ENCODE measurements around the gene RSAD2.
"Not testable (repeated sequence)": the region's sequence is repeated elsewhere in the genome, so short reads cannot be mapped to it uniquely, and the experiment has no call there.

Gene RSAD2

DNA sequence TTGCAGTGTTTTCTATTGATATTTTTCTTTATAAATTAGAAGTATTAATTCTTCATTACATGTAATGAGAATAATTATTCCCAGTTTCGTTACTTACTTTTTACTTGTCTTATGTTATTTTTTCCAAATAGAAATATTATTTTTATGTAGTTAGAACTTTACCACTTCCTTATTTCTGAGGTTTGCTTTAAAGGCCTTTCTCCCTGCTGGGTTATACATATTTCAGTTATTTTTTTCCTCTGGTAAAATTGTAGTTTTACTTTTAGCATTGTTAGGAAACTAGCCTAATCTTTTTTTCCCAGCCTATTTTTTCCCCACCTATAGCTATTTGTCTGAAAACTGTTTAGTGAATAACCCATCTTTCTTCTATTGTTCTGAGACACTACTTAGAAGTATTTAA, 56.8 kb downstream of the RSAD2 start:
- H2AFZ ChIP-seq (ENCODE audit: low read depth, low read length, severe bottlenecking) = no peak overlapping the region
- TF ChIP-seq CTCF (IDR thresholded peaks at IDR 0.05; ENCODE audit: insufficient read depth, low read length, poor library complexity, severe bottlenecking) = no peak
- no peak for TF ChIP-seq EZH2phosphoT487 (conservative IDR thresholded peaks at IDR 0.05; ENCODE audit: low read length)
- H3F3A ChIP-seq (ENCODE audit: insufficient read depth) = no peaks in the 10 kb centered on the region
- no peaks in the 10 kb centered on the region for H3K27me3 ChIP-seq (ENCODE audit: low read length)
- H3K36me3 ChIP-seq (ENCODE audit: low read length) = no peaks in the 10 kb centered on the region
- H3K4me2 ChIP-seq (ENCODE audit: low read depth, low read length, poor library complexity, severe bottlenecking) = no peak overlapping the region
- H3K9me3 ChIP-seq (ENCODE audit: insufficient read depth, low read length) = no peaks in the 10 kb centered on the region
- no peaks in the 10 kb centered on the region for H3K9me2 ChIP-seq (replicated peaks; ENCODE audit: insufficient read depth, low read length)
- no peak overlapping the region for H3K27ac ChIP-seq (ENCODE audit: low read depth, low read length)
- no peak overlapping the region for H3K4me3 ChIP-seq (ENCODE audit: insufficient read depth, low read length, poor library complexity, severe bottlenecking)
- no peak overlapping the region for H3K9ac ChIP-seq (ENCODE audit: low read length)
- H4K20me1 ChIP-seq (ENCODE audit: low read depth, low read length) = no peaks in the 10 kb centered on the region
- H3K79me2 ChIP-seq (ENCODE audit: insufficient read depth, low read length) = no peaks in the 10 kb centered on the region

DNA sequence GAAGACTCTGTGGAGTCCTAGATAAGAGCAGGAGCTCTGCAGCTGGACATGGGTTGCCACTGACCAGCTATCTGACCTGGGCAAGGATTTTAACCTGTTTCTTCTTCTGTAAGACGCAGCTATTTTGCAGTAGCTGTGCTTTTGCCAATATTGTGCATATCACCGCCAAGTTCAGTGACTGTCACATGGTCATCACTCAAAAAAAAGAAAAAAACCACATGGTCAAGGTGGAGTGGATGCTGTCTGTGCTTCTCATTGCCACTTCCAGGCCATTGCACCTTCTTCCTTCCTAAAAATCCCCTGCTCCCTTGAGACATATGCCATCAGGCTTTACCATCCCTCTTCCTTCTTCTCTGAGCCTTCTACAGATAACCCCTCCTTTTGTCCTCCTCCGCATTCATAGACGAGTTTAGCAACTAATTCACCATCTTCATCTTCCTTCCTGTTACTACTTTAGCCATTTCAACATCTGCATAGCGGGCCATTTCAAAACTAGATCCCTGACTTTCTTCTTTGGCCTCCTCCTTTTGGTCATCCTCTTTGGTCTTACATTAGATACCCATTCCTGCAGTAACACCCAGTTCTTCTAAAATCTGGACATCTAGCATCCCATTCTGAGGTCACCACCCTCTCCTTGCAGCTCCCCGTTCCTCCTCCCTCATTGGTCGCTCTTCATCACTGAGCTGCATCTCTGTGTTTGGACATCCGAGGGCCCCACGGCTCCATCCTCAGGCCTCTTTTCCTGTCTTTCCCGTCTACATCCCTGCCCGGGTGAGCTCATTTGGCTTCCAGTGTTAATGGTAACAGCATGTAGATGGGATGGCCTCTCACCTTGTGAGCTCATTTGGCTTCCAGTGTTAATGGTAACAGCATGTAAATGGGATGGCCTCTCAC, 57.4 kb downstream of the RSAD2 start:
- TF ChIP-seq CTCF (IDR thresholded peaks at IDR 0.05; ENCODE audit: insufficient read depth, low read length, poor library complexity, severe bottlenecking) = no peak
- TF ChIP-seq EZH2phosphoT487 (conservative IDR thresholded peaks at IDR 0.05; ENCODE audit: low read length) = no peak
- Histone ChIP-seq H3K79me2 (ENCODE audit: insufficient read depth, low read length) (no peaks in the 10 kb centered on the region), H3K27me3 (ENCODE audit: low read length) (no peaks in the 10 kb centered on the region), H2AFZ (ENCODE audit: low read depth, low read length, severe bottlenecking) (no peak overlapping the region), H3K27ac (ENCODE audit: low read depth, low read length) (no peak overlapping the region), H3K9ac (ENCODE audit: low read length) (no peak overlapping the region), H3K9me2 (replicated peaks; ENCODE audit: insufficient read depth, low read length) (no peaks in the 10 kb centered on the region), H3K9me3 (ENCODE audit: insufficient read depth, low read length) (no peaks in the 10 kb centered on the region), H3F3A (ENCODE audit: insufficient read depth) (no peaks in the 10 kb centered on the region), H3K36me3 (ENCODE audit: low read length) (no peaks in the 10 kb centered on the region), H3K4me3 (ENCODE audit: insufficient read depth, low read length, poor library complexity, severe bottlenecking) (no peak overlapping the region), H4K20me1 (ENCODE audit: low read depth, low read length) (no peaks in the 10 kb centered on the region), H3K4me2 (ENCODE audit: low read depth, low read length, poor library complexity, severe bottlenecking) (no peak overlapping the region)

GRCh38 chr2:6935652-6936020, 58.1 kb downstream of the RSAD2 start:
- not testable (repeated sequence) for H3K4me2 ChIP-seq (ENCODE audit: low read depth, low read length, poor library complexity, severe bottlenecking); H3K4me3 ChIP-seq (ENCODE audit: insufficient read depth, low read length, poor library complexity, severe bottlenecking); H3K36me3 ChIP-seq (ENCODE audit: low read length); H3K9me3 ChIP-seq (ENCODE audit: insufficient read depth, low read length); H2AFZ ChIP-seq (ENCODE audit: low read depth, low read length, severe bottlenecking); H3F3A ChIP-seq (ENCODE audit: insufficient read depth); H3K9ac ChIP-seq (ENCODE audit: low read length); H3K27me3 ChIP-seq (ENCODE audit: low read length); H3K27ac ChIP-seq (ENCODE audit: low read depth, low read length); H3K79me2 ChIP-seq (ENCODE audit: insufficient read depth, low read length); H4K20me1 ChIP-seq (ENCODE audit: low read depth, low read length); H3K9me2 ChIP-seq (replicated peaks; ENCODE audit: insufficient read depth, low read length)

- no peaks in the 10 kb centered on the region for H3K36me3 ChIP-seq (ENCODE audit: low read length)
- no peak overlapping the region for H3K27ac ChIP-seq (ENCODE audit: low read depth, low read length)
- H3K9ac ChIP-seq (ENCODE audit: low read length) = no peak overlapping the region
- H4K20me1 ChIP-seq (ENCODE audit: low read depth, low read length) = no peaks in the 10 kb centered on the region
- H3F3A ChIP-seq (ENCODE audit: insufficient read depth) = no peaks in the 10 kb centered on the region
- no peak overlapping the region for H2AFZ ChIP-seq (ENCODE audit: low read depth, low read length, severe bottlenecking)
- H3K4me3 ChIP-seq (ENCODE audit: insufficient read depth, low read length, poor library complexity, severe bottlenecking) = no peak overlapping the region
- TF ChIP-seq EZH2phosphoT487 (conservative IDR thresholded peaks at IDR 0.05; ENCODE audit: low read length) = no peak
- TF ChIP-seq CTCF (IDR thresholded peaks at IDR 0.05; ENCODE audit: insufficient read depth, low read length, poor library complexity, severe bottlenecking) = no peak
- no peaks in the 10 kb centered on the region for H3K79me2 ChIP-seq (ENCODE audit: insufficient read depth, low read length)
- no peak overlapping the region for H3K4me2 ChIP-seq (ENCODE audit: low read depth, low read length, poor library complexity, severe bottlenecking)
- H3K27me3 ChIP-seq (ENCODE audit: low read length) = no peaks in the 10 kb centered on the region
- no peaks in the 10 kb centered on the region for H3K9me3 ChIP-seq (ENCODE audit: insufficient read depth, low read length)
- no peaks in the 10 kb centered on the region for H3K9me2 ChIP-seq (replicated peaks; ENCODE audit: insufficient read depth, low read length)
These were observed 59.6 kb downstream of the RSAD2 start for GRCh38 chr2:6937157-6937556.
